Anterior cingulate cortex (tissue), 58 donors: ENCODE measurements around the gene PAPPA.

ENCODE experiments used
- DNase-seq, 58 donors: peaks; one replicate each; lab custom pipeline; 2025; lab: John Stamatoyannopoulos, UW

Gene PAPPA

DNA sequence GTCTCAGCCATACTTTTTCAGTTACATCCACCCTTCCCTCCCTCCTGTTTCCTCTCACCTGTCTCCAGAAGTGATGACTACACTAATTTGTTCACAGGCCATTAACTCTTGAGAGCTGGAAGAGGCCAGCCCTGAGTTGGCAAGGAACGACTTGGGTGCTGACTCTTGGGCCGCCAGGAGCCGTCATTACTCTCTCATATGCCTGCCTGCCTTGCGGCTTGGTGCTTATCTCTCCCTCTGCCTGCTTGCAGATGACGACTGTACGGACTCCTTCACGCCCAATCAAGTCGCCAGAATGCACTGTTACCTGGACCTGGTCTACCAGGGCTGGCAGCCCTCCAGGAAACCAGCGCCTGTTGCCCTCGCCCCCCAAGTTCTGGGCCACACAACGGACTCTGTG is 66.1 kb downstream of the PAPPA start:
- DNase-seq = no peak

DNA sequence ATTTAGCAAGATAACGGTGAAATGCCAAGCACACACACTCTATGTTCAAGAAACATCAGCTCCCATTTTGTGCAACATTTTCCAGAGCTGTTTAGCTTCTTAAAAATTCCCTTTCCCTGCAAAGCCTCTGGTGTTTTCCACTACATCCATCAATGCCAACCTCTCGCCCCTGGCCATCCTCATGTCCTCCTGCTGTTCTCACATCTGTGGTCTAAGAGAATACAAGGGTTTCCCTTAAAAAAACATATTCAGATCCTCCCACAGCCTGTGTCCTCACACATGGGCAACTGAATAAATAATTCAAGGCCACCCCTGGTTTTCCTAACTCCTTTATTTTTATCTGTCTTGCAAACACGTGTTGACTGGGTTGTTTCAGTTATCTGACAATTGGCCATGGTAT is 70.3 kb downstream of the PAPPA start:
- DNase-seq = no peak

GRCh38 chr9:116230051-116230632 is 76.6 kb downstream of the PAPPA start:
- DNase-seq = no peak

- no peak for DNase-seq
These were observed 79.0 kb downstream of the PAPPA start for GRCh38 chr9:116232424-116233159.

DNA sequence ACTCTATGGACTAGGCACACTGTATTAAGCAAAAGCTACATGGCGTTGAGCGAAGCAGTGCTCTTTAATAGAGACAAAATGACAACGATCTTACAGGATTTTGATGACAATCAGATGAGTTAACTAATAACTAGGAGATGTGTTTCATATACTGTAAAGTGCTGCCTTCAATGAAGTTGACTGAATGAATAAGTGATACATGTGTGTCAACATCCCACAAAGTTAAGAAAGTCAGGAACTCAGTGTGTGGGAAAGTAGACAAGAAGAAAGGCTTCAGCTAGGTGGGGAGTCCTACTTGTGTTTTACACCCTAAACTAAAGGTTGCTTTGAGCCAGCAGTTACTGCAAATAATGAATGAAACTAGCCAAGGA is 79.6 kb downstream of the PAPPA start:
- DNase-seq = no peak

GRCh38 chr9:116234081-116234480 is 80.5 kb downstream of the PAPPA start:
- no peak for DNase-seq

DNA sequence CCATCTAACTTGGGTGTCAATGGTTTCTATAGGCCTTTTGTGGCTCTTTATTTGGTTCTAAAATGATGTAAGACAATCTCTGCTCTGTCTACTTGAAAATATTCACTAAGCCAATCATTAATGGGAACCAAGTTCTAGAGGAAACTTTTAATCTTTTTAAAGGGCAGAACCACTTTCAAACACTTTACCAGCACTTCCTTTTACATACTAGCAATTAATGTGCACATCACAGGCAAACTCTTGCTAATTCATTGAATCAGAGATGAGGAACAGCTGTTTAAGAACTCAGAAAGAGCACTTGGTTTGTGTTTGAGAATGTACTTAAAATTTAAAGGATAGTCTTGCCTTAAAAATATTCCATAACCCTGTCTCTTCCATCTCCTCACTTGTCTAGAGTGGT is 83.4 kb downstream of the PAPPA start:
- no peak for DNase-seq

- DNase-seq = no peak
These were observed 83.9 kb downstream of the PAPPA start for GRCh38 chr9:116237456-116237855.

GRCh38 chr9:116238225-116238624 is 84.6 kb downstream of the PAPPA start:
- DNase-seq = no peak

GRCh38 chr9:116238776-116239340 is 85.3 kb downstream of the PAPPA start:
- DNase-seq = no peak

DNA sequence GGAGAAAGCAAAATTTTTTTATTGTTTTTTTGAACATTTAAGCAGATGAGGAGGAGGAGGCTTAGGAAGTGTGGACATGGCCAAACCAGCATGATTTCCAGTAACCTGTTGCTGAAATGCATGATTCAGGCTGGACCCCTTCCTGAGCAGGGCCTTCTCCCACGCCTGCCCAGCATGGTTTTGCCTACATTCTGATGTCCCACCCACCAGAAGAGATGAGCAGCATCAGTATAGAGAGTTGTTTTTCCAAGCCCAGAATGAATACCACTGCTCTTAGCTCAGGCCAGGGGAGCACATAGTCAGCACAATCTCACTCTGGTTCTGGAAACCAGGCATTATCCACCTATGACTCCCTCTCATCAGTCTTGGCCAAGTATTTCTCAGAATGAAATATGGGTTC is 90.1 kb downstream of the PAPPA start:
- no peak for DNase-seq

- DNase-seq = no peak
These were observed 93.7 kb downstream of the PAPPA start for GRCh38 chr9:116247284-116247683.

DNA sequence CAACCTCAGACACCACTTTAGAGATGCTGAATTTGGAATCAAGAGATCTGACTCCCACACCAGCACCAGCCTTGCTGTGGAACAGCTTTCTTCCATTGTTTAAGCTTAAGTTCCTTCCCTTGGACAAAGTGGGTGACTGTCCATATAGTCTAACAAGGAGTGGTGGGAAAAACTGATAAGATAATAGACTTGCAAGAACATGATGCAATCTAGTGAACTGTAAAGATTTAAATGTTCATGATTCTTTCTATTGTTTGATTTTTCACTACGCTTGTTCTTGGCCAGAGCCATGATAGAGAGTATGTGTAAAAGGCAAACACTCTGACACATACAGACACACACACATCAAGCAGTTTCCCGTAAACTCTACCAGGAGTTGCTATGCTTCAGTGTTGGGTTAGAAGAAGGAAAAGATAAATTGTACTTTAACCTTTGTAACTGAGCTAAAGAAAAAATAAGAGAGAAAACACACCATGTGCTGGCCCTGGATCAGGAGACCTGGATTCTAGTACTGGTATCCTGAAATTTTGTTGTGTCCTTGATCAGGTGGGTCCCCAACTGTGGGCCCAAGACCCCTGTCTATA is 94.3 kb downstream of the PAPPA start:
- DNase-seq = no peak

DNA sequence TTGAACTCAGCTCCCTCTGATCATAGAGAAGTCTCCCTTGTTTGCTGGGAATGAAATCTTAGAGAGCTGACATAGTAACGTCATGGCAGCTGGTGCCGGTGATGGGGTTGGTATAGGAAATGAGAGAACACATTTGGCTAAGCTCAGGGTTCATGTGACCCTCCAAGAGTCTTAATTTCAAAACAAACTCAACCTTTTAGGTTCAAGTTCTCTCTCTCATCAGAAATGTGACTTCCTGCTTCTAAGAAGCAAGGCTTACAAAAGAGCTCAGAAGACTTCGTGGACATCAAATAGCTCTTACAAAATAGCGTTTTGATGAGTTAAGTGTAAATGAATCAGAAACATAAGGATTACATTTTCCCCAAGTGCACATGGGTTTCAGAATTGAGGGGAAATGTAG is 97.3 kb downstream of the PAPPA start:
- no peak for DNase-seq

GRCh38 chr9:116251366-116251765 is 97.8 kb downstream of the PAPPA start:
- no peak for DNase-seq

- no peak for DNase-seq
These were observed 106.9 kb downstream of the PAPPA start for GRCh38 chr9:116260531-116260930.

GRCh38 chr9:116262448-116262847 is 108.9 kb downstream of the PAPPA start:
- no peak for DNase-seq

GRCh38 chr9:116264361-116264760 is 110.8 kb downstream of the PAPPA start:
- no peak for DNase-seq

DNA sequence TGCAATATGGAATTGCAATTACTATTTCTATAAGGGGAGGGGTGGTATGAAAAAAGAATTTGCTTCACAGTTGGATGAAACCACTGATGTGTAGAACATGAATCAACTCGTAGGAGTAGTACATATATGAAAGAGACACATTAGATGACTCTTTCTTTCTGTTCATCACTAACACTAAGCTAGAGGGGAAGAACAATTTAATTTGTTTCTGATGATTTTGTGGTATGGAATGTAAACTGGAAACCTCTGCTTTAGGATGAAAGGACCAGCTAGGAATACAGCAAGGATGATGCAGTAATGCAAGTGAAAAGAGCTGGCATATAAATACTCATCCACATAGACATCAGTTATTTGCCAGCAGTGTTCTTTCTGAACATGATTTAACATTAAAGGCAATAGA is 113.4 kb downstream of the PAPPA start:
- no peak for DNase-seq

GRCh38 chr9:116269250-116269649 is 115.7 kb downstream of the PAPPA start:
- no peak for DNase-seq

- no peak for DNase-seq
These were observed 117.0 kb downstream of the PAPPA start for GRCh38 chr9:116270546-116270945.

- no peak for DNase-seq
These were observed 117.7 kb downstream of the PAPPA start for GRCh38 chr9:116271340-116271739.
